WTC11 (cell line): ENCODE results near the gene CPB2. TPM values are rescaled to one million over a fixed set of nuclear protein-coding genes. Genes with fewer than 3 reads are reported as not detected.

Source experiments
- ATAC-seq: fragments of 200-7000 bp; cut with Tn5 transposase; 2 replicates; pipeline ENCODE4 v1.10.0; 2021; ENCODE audit warnings: mild to moderate bottlenecking, moderate library complexity
- CTCF ChIA-PET: fragments of 300-600 bp; sonication (Branson Sonifier 250); formaldehyde crosslinking; loops from one replicate; lab custom pipeline; 2021; ENCODE audit warnings: antibody characterized with exemption; lab: Charles Lee
- POLR2A ChIA-PET: fragments of 350-600 bp; sonication (Branson Sonifier 250); formaldehyde crosslinking; loops from one replicate; lab custom pipeline; 2021; ENCODE audit warnings: antibody characterized with exemption; lab: Charles Lee
- DNase-seq: peaks from one replicate; pipeline ENCODE4 v3.0.0; 2021; ENCODE audit warnings: low spot score
- H3K27ac Mint-ChIP-seq: 2 replicates; pipeline ENCODE4 v1.8.0; 2021; ENCODE audit warnings: mixed read lengths
- H3K27me3 Mint-ChIP-seq: 2 replicates; pipeline ENCODE4 v1.8.0; 2021; ENCODE audit warnings: low read depth, mild to moderate bottlenecking, moderate library complexity, mixed read lengths
- H3K36me3 Mint-ChIP-seq: 2 replicates; pipeline ENCODE4 v1.8.0; 2021; ENCODE audit warnings: mixed read lengths
- H3K4me1 Mint-ChIP-seq: 2 replicates; pipeline ENCODE4 v1.8.0; 2022; ENCODE audit warnings: mixed read lengths
- H3K4me3 Mint-ChIP-seq: 2 replicates; pipeline ENCODE4 v1.8.0; 2021; ENCODE audit warnings: mild to moderate bottlenecking, moderate library complexity, mixed read lengths
- H3K9me3 Mint-ChIP-seq: 2 replicates; pipeline ENCODE4 v1.8.0; 2021; ENCODE audit warnings: mixed read lengths
- ARID4B ChIP-seq: sonication (generic); formaldehyde crosslinking; IDR thresholded peaks from 2 replicates; pipeline ENCODE4 v1.8.0; 2023; ENCODE audit warnings: missing genetic modification reagents, mild to moderate bottlenecking, borderline replicate concordance
- CTCF ChIP-seq: fragments of 200-600 bp; IDR thresholded peaks from 2 replicates; pipeline ENCODE4 v1.8.0; 2022; ENCODE audit warnings: antibody characterized with exemption
- FOXJ3 ChIP-seq: sonication (generic); formaldehyde crosslinking; IDR thresholded peaks from 2 replicates; pipeline ENCODE4 v1.9.0; 2021; ENCODE audit warnings: missing genetic modification reagents, mild to moderate bottlenecking, borderline replicate concordance
- GABPB1 ChIP-seq: sonication (generic); formaldehyde crosslinking; IDR thresholded peaks from 2 replicates; pipeline ENCODE4 v1.8.1; 2023; ENCODE audit warnings: mild to moderate bottlenecking, missing genetic modification reagents
- GRHL2 ChIP-seq: fragments of 250-450 bp; sonication (Bioruptor Pico); IDR thresholded peaks from 2 replicates; pipeline ENCODE4 v1.8.0; 2022; ENCODE audit warnings: mild to moderate bottlenecking, moderate library complexity; ENCODE audit not compliant: insufficient replicate concordance, severe bottlenecking
- HMGXB4 ChIP-seq: sonication (generic); formaldehyde crosslinking; IDR thresholded peaks from 2 replicates; pipeline ENCODE4 v1.8.1; 2023; ENCODE audit warnings: mild to moderate bottlenecking, moderate library complexity, missing genetic modification reagents
- SP1 ChIP-seq: sonication (generic); formaldehyde crosslinking; conservative IDR thresholded peaks from 2 replicates; pipeline ENCODE4 v1.8.1; 2022; ENCODE audit warnings: missing genetic modification reagents
- USF2 ChIP-seq: sonication (generic); formaldehyde crosslinking; IDR thresholded peaks from 2 replicates; pipeline ENCODE4 v1.8.1; 2023; ENCODE audit warnings: mild to moderate bottlenecking, missing genetic modification reagents, moderate library complexity
- ZNF512 ChIP-seq: sonication (generic); formaldehyde crosslinking; IDR thresholded peaks from 2 replicates; pipeline ENCODE4 v1.8.1; 2022; ENCODE audit warnings: missing genetic modification reagents, borderline replicate concordance
- total RNA-seq: library from RNA; stranded (reverse); gene quantifications from 3 replicates; pipeline ENCODE4 v1.2.3, GENCODE V29; 2021
- TF ChIP-seq, protein P1 (sequence below): fragments of 250-450 bp; sonication (Bioruptor Pico); IDR thresholded peaks from 2 replicates; pipeline ENCODE4 v2.1.2; 2022; ENCODE audit warnings: mild to moderate bottlenecking, moderate library complexity

CPB2 gene
- total RNA-seq, 1 experiment from 2014 or later, result 0.33 TPM

DNA sequence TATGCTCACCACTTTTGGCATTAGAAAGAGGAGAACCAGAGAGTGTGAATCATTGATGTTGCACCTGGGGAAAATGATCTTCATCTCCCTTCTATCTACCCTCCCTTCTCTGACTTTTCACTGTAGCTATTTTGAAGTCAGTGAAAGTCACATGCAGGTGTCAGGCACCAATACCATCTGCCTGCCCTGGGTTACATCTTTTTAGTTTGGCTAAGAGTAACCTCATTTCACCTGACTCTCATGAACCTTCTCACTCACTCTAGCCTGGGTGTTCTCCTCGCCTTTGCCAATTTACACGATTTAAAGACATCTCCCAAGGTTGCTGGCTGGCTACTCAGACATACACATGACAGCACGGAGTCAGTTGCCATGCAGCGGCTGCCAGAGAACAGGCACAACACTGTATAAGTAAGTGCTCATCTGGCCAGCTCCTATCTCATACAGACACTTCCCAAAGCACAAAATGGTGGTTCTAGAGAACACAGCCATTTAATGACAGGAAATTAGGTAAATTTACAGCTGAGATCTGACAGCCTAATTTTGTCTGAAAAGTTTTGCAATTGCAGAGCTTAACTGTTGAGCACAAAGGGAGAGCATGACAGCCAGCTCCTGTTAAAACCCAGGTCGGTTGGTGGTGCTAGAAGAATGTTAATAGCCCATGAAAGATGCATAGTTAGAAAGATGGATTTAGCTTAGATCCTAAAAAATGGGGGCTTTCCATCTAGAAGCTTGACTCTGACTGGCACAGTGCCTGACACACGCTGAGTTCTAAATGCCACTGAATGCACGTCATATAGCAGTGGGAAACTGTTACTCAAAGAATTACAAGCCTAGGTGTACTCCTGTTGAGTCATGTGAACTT lies 44.7 kb upstream of the CPB2 start:
- DNase-seq (no peak), ATAC-seq (no peak; the same call in 1 of the 2 replicates)
- Mint-ChIP-seq H3K4me3 (no peak overlapping the region), H3K4me1 (peaks cover 40% of the 10 kb centered on the region), H3K27me3 (no peaks in the 10 kb centered on the region; the same call in 1 of the 2 replicates), H3K27ac (no peak overlapping the region), H3K36me3 (no peaks in the 10 kb centered on the region), H3K9me3 (no peaks in the 10 kb centered on the region)
- no peak for TF ChIP-seq SP1
- TF ChIP-seq FOXJ3 (CRISPR knock-in tag), result no peak
- TF ChIP-seq CTCF, result no peak
- TF ChIP-seq USF2, result no peak
- no peak for TF ChIP-seq HMGXB4 (CRISPR knock-in tag)
- TF ChIP-seq ARID4B (CRISPR knock-in tag), result no peak
- no peak for TF ChIP-seq GRHL2 (CRISPR knock-in tag)
- TF ChIP-seq, protein P1, sequence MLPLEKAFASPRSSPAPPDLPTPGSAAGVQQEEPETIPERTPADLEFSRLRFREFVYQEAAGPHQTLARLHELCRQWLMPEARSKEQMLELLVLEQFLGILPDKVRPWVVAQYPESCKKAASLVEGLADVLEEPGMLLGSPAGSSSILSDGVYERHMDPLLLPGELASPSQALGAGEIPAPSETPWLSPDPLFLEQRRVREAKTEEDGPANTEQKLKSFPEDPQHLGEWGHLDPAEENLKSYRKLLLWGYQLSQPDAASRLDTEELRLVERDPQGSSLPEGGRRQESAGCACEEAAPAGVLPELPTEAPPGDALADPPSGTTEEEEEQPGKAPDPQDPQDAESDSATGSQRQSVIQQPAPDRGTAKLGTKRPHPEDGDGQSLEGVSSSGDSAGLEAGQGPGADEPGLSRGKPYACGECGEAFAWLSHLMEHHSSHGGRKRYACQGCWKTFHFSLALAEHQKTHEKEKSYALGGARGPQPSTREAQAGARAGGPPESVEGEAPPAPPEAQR (CRISPR knock-in tag), result no peak
- POLR2A ChIA-PET, result no interaction called here
- CTCF ChIA-PET, result interaction anchor here (0.8 to 2.4 kb wide), 5 partner anchors 10 to 172 kb away, joined by 3 to 19 read pairs (median 7); no protein-coding TSS in a partner anchor

GRCh38 chr13:46146898-46147297 lies 42.1 kb upstream of the CPB2 start:
- DNase-seq (peak; percentile 35), ATAC-seq (peak; percentile 90)
- ChIA-PET CTCF (no interaction called here), POLR2A (no interaction called here)
- peak overlapping the region; percentile 7; the same call in 1 of the 2 replicates for H3K4me3 Mint-ChIP-seq
- H3K4me1 Mint-ChIP-seq, result peaks cover 55% of the 10 kb centered on the region
- H3K9me3 Mint-ChIP-seq, result no peaks in the 10 kb centered on the region
- peak; percentile 48; the same call in 1 of the 2 replicates for TF ChIP-seq GABPB1 (CRISPR knock-in tag)
- no peak for TF ChIP-seq ZNF512
- no peaks in the 10 kb centered on the region for H3K36me3 Mint-ChIP-seq
- no peak overlapping the region; the same call in 1 of the 2 replicates for H3K27ac Mint-ChIP-seq
- H3K27me3 Mint-ChIP-seq, result peaks cover 10% of the 10 kb centered on the region
